OCI-M2 (cell line): ENCODE results near the gene PLA1A.

Source experiments
- DNase-seq: peaks from one replicate; lab custom pipeline; 2025; ENCODE audit not compliant: unreplicated experiment; lab: John Stamatoyannopoulos, UW

The PLA1A gene

DNA sequence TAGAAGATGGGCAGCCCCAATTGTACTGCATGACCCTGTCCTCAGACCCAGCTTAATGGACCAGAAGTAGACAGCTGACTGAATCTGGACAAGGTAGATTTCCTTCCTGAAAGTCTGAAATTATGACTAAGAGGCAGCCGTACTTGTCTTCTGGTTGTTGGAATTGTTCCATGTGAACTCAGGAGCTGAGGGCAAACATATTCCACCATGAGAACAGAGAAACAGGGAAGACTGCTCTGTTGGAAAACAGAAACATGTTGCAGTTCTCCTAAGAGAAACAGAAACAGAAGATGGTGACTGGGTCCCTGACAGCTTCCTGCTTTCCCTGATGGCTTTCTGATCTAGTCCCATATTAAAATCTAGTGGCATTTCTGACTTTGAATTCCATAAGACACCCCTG lies 38.6 kb downstream of the PLA1A start:
- DNase-seq: no peak

DNA sequence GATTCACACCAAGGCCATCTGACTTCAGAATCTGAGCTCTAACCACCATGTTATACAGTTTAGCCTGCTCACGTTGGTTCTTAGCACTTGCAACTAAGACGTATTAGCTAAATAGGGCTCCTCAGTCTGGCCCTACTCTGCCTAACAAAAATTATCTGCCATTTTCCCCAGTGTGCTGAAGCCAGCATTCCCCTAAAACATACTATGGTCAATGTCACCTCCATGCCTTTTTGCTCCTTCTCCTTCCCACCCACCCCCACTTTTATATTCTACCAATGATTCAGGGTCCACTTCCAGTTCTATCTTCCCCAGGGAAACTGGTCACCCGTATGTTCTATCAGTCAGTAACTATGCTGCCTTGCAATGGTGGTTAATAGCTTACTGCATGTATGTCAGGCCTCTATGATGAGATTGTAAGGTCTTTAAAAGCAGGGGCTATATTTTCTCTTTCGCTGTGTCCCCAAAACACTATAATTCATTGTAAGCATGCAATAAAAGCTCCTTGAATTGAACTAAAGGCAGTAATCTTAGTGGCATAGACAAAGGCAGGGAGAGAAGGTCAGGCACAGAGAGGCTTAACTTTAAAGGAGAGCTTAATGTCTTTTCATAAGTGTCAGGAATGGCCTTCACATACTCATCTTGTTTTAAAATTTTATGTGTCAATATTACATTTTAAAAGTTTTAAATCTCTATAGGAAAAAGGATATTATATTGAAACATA lies 39.4 kb downstream of the PLA1A start:
- no peak for DNase-seq

DNA sequence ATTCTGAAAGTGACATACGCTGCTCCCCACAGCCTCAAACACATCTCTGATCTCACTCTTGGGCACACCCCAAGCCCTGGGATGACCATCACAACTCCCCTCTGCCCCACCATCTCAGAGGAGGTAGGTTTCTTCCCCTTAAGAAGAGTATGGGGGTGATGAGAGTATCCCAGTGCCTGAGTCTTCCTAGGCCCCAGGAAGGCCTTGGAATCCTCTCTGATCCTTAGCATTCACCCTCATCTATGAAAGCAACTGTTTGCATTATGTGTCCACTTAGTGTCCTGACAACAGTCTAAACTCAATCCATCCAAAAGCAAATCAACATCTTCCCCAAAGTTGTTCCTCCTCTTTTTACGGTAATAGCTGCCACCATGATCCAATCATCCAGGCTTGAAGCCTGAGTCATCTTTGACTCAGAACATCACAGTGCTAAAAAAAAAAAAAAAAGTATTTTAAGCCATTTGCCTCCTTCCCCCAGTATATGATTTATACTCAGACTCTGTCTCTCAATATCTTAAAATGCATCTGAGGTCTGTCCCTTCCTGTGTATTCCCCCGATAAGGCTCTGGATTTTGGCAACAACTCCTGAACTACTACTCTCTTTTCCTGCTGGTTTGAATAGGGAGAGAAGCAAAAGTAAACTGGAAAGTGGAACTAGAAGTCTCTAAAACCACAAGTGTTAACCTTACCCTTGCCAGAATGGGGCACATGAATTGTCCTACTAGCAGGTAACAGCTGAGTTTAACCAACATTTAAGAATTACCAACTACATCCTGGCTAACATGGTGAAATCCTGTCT lies 40.2 kb downstream of the PLA1A start:
- no peak for DNase-seq

DNA sequence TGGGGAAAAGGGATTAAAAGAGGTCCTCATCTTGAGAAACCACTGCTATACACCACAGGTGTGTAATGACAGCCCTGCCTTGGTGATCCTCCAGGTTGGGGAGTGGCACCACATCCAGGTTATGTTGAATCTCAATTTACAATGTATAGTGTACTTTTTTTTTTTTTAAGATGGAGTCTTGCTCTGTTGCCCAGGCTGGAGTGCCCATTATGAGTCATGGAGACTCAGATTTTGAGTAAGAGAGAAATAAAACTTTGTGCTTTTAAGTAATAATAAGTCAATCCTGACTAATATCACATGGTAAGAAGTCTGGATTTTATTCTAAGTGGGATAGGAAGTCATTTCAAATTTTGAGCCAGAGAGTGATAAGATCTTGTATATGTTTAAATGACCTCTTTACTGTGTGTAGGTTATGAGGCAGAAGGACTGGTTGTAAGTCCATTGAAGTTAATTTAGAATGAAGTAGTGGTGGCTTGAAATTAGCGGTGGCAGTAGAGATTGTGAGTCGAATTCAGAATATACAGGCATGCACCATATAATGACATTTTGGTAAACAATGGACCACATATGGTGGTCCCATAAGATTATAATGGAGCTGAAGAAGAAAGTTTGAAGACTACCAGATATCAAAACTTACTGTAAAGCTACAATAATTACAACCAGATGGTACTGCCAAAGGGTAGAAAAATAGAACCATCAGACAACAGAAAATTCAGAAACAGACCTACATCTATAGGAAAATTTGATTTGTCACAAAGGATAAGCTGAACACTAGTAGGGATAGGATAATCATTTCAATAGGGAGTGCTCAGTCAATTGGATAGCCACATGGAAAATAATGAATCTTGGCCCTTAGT lies 42.0 kb downstream of the PLA1A start:
- no peak for DNase-seq

DNA sequence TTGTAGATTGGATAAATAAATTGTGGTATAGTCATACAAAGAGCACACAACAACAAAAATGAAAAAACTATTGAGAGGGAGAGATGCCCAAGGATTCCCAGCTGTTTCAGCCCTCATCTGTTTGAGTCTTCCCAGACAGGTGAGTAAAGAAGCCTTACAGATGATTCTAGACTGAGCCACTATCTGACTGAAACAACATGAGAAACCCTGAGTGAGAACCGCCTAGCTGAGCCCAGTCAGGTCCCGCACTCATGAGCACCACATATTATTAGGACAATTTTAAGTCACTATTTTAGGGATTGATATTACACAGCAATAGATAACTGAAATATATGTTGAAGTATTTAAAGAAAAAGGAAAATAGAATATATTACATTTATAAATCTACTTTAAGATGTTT lies 43.7 kb downstream of the PLA1A start:
- no peak for DNase-seq

DNA sequence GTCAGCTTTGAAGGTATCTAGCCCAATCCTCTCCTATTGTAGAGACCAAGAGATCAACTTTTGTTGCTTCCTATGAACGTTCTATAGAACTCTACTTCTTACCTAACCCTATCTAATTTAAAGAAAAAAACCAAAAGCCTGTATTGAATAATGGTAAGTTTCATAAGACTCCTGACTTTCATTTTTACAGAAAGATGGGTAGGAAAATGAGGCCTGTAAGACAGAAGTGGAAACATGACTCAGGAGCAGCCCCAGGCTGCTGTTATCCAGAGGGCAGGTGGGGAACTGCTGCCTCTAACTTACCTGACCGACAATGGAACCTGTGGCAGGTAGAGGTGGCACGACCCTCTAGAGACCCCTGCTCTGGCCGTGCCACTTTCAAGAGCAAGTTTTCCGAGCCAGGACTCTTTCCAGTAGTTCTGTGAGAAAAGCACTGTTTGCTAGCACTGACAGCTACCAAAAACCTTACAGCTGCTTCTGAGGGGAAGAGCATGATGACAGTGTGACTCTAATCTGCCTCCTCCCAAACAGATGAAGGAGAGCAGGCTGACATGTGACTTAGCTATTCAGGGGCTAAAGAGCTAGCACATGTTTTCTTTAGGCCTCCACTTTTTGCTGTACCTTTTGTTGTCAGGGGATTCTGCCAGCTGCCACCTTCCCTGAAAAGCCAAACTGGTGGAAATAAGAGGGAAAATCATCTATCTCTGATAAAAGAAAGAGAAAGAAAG lies 45.2 kb downstream of the PLA1A start:
- no peak for DNase-seq

DNA sequence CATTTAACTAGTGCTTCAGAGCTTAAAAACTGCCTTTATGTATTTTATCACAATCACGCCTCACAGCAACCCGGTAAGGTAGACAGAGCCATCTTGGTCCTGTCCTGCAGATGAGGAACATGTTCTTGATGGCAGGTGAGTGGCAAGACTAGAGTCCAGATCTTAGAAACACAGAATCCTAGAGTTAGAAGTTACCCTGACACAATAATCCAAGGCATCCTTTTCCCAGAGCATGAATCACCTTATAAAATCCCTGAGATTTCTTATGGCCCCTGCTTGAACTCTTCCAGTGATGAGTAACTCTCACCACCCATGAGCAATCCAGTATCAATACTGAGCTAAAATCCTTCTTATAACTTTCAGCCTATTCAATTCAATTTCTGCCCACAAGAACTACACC lies 45.8 kb downstream of the PLA1A start:
- no peak for DNase-seq

DNA sequence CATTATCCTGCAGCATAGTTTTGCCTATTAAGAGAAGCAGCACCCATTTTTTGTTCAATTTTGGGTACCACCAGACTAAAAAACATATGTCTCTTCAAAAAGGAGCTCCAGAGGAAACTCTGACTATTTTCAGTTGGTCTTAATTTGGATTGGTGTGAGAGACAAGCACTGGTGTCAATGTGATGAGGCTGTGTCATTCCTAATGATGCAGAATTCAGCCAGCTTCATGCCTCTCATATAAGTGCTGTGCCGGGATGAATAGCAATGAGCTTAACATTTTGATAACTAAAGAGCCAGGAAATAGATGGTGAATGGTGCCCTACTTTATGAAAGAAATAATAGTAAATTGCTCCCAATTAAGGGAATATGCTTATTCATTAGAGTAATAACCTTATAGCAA lies 46.8 kb downstream of the PLA1A start:
- DNase-seq: no peak

DNA sequence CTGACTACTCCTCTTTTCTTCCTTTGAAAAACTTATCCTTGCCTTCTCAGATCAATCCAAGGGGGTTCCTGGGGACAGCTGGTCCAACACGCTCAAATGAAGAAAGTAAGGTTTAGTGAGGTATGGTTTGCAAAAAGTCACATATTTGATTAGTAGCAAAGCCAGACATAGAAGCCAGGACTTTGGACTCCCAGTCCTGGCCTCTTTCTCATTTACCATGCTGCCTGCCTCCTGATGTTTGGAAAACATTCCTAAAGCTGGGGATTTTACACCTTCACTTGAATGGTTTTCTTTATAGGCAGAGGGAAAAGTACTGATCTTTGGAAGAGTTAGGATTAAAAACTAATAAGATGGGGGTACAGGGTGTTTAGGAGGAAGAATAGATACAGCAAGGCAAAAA lies 48.1 kb downstream of the PLA1A start:
- DNase-seq: no peak

DNA sequence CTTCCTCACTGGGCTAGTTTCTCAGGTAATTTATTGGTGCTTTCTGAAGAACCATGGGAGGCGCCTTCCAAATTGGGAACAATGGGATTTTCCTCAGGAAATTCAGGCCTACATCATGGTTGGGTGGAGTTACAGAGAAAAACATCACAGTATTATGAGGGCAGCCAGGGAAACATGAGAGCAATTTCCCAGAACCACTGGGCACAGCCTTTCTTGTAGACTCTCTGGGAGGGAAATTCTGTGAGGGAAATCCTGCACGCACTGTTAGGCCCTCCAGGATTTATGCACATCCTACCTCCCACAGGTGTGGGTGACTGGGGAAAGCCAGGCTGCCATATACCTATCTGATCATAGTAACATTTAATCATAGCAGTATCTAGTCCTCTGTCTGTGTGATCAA lies 49.5 kb downstream of the PLA1A start:
- no peak for DNase-seq

DNA sequence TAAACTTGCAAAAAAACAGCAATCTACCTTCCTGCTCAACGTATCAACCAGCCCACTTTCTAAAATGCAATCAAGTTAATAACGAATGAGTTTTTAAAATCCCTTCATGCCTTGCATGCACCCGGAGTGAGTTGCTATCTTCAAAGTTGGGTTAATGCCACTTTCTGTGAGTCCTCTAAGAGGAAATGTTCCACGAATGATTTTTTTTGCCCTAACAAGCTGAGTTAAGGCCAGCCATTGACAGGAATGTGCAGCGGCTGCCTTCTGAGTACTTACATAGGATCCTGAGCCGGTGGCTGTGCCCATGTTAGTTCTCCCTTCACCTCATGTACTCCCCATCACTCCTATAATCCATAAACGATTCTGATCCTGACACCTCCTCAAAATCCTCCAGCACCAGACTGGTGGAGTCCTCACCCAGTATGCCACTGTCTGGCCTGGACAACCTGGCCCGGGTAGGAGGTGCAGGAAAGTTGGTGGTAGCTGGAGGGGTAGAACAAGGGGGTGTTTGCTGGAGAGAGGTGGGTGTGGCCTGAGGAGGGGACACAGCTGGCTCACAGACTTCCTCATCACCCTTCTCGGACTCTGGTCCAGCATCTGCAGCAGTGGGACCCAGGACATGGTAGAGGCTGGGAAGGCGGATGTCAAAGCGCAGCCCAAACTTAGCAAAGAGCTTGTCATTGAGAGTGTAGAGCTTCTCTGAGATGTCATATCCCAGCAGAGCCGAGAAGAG lies 50.3 kb downstream of the PLA1A start:
- no peak for DNase-seq

DNA sequence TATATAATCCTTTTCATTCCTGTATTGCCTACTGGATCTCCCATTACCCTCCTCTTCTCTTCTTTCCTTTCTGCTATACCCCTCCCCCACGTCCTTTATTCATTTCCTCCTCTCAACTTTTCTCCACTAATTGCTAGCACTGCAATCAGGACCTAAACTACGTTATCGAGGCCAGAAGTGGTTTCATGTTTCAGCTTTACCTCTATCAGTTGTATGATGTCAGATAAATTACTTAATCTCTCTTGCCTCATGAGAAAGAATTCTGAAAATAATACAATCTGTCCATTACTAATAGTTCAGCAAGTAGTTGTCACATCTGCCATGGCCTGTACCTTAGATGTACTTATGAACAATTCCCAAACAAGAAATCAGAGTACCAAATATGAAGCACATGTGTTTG lies 52.1 kb downstream of the PLA1A start:
- no peak for DNase-seq

DNA sequence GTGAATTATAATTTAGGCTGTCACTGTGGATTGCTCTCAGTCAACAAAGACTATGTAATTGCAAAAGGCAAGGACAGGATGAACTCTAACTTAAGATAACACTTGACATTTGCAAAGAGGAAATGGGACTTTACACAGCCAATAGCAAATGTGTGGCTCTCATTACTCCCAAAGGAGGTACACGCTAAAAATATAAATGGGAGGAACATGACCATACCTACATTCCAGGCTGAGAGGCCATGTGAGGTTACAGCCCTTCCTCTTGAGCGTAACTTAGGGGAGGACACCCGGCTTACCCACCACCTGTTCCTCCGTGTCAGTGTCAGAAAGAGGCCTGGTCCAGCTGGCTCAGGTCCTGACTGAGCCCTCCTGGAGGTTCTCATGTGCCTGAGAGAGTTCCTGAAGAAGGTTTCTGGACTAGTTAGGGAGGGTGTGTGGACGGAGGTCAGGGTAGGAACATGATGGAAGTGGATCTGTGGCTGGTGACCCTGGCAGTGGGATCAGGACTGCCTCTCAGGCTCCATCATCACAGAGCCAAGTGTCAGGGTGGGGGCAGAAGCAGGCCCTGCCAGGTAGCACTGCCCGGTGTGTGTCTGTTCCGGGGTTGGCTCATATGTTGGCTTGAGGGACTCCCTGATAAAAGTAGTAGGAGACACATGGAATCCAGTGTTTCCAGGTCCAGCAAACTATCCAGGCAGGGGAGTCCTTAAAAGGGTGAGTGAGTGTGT lies 54.8 kb downstream of the PLA1A start:
- no peak for DNase-seq

DNA sequence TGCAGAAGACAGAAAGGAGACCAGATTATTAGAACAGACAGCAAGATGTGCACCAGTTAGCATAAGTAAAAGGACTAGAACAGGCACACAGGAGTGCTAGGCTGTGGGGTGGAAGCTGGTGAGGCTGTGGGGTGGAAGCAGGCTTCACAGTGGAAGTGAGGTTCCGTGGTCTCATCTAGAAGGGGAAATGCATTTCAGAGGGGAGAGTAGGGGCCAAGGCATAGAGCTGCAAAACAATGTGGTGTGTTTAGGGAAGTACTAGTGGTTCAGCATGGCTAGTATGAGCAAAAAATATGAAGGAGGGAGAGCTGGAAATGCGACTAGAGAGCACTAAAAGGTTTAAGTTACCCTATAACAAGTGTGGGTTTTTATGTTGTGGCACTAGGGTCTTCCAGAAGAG lies 56.2 kb downstream of the PLA1A start:
- DNase-seq: no peak

DNA sequence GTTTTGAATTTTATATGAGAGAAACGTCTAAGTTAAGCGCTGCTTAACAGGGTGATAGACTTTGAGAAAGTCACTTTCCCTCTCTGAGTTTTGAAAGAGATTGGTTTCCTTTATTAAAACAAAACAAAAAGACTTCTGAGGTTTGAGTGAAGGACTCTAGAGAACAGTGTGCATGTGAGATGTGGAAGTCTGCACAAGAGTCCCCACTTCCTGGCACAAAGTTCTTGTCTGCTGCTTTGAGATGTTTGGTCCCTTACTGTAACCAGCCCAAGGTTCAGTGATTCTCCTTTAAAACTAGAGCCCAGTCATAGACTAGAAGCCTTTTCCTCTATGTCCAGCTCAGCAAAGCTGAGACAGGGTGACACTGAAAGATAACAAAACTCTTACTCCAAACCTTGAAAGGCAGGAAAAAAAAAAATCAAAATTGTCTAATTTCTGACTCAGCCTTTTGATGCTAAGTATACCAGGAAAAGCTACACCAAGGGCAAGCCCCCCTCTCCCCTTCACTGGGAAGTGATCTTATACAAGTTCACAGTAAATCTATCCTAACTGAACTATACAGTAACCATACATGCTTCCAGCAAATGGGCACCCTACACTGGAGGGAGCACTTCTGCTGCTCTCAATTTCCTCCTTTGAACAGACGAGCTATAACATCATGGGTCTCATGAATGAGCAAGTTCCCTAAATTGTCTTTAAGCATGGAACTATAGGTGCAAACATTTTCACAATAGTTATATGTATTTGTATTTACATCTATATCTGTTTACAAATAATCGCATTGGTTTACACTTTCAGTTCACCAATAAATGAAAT lies 60.4 kb downstream of the PLA1A start:
- no peak for DNase-seq

DNA sequence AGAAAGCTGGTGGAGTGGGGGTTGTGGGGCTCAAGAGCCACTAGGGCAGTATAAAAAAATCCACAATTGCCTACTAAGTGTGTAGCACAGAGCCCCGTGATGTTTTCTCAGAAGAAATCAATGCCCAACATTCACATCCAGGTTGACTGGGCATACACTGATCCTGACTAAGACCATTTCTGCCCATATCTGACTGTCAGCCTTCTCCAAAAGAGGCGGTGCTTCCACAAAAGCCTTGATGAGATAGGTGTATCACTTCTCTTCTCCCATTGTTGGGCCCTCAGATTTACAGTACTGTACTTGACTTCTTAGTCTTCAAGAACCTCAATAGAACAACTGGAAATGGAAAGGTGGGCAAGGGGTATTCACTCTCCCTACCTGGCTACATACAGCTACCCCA lies 61.3 kb downstream of the PLA1A start:
- DNase-seq: no peak

DNA sequence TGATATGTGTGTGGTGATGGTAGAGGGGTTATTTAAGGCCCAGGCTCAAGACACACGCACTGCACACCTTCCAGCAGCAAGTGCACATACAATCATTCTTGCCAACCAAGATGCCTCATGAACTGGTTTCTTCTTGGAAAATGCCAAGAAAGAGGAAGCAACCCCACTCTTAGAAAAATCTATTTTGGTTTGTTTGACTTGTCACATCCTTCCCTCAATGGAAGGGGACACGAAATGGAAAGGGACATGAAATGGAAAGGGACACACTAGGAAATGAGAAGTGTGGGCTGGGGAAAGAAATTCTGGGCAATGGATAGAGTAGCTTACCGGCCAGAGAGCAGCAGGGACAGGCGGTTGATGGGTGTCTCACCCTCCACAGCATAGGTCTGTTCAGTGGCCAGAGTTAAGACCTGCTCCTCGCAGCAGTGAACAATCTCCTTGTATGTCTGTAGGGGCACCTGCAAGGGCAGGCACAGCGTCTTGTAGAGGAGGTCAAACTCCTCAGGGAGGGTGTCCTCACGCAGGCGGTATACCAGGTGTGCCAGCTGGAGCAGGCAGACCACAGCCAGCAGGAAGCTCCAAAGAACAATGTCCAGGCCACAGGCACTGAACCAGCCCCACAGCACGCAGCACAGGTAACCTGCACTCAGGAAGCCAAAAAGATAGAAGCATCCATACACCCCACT lies 62.1 kb downstream of the PLA1A start:
- no peak for DNase-seq
